HepG2 (cell line): Measurements from ENCODE around the gene NIP7. TPM values are rescaled to one million over a fixed set of nuclear protein-coding genes. Genes with fewer than 3 reads are reported as not detected.
A peak's percentile ranks its signal among the peaks of the same experiment; 100 is the strongest.

Source experiments
- DNMT3B ChIP-seq: conservative IDR thresholded peaks from 2 replicates; pipeline ENCODE4 v1.6.1; 2016; ENCODE audit warnings: missing biosample characterization, control low read depth
- DR1 ChIP-seq: sonication (generic); formaldehyde crosslinking; IDR thresholded peaks from 2 replicates; pipeline ENCODE4 v1.8.0; 2021; ENCODE audit warnings: mild to moderate bottlenecking, missing genetic modification reagents, inconsistent platforms
- NCOA5 ChIP-seq: sonication (generic); formaldehyde crosslinking; IDR thresholded peaks from 2 replicates; pipeline ENCODE4 v1.4.0; 2020; ENCODE audit warnings: missing genetic modification reagents
- ONECUT2 ChIP-seq: sonication (generic); formaldehyde crosslinking; IDR thresholded peaks from 2 replicates; pipeline ENCODE4 v1.4.0; 2020; ENCODE audit warnings: missing genetic modification reagents
- PBX2 ChIP-seq: IDR thresholded peaks from 2 replicates; pipeline ENCODE4 v1.6.1; 2016; ENCODE audit warnings: control low read depth
- RBM39 ChIP-seq: fragments of 200-400 bp; formaldehyde crosslinking; IDR thresholded peaks from one replicate; pipeline ENCODE4 v1.6.1; 2018; ENCODE audit warnings: antibody characterized with exemption, mild to moderate bottlenecking, low read depth, low read length; ENCODE audit not compliant: poor library complexity, severe bottlenecking
- TEAD3 ChIP-seq: optimal IDR thresholded peaks from 2 replicates; pipeline ENCODE3; 2016; ENCODE audit warnings: borderline replicate concordance
- THAP11 ChIP-seq: IDR thresholded peaks from 2 replicates; pipeline ENCODE4 v1.6.1; 2016; ENCODE audit warnings: missing biosample characterization, missing genetic modification reagents
- ZBTB7A ChIP-seq: sonication (generic); formaldehyde crosslinking; IDR thresholded peaks from 2 replicates; pipeline ENCODE4 v1.8.0; 2022; ENCODE audit warnings: mild to moderate bottlenecking, missing genetic modification reagents
- ZBTB7B ChIP-seq: sonication (generic); formaldehyde crosslinking; IDR thresholded peaks from 2 replicates; pipeline ENCODE4 v1.4.0; 2020; ENCODE audit warnings: missing genetic modification reagents
- ZGPAT ChIP-seq: IDR thresholded peaks from 2 replicates; pipeline ENCODE4 v1.6.1; 2016; ENCODE audit warnings: mild to moderate bottlenecking
- ZIK1 ChIP-seq: sonication (generic); formaldehyde crosslinking; IDR thresholded peaks from 2 replicates; pipeline ENCODE4 v1.5.0; 2020; ENCODE audit warnings: mild to moderate bottlenecking, low read depth, missing genetic modification reagents, borderline replicate concordance
- ZNF343 ChIP-seq: sonication (generic); formaldehyde crosslinking; IDR thresholded peaks from 2 replicates; pipeline ENCODE4 v1.4.0; 2020; ENCODE audit warnings: mild to moderate bottlenecking, missing genetic modification reagents
- ZNF503 ChIP-seq: sonication (generic); formaldehyde crosslinking; IDR thresholded peaks from 2 replicates; pipeline ENCODE4 v1.4.0; 2020; ENCODE audit warnings: missing genetic modification reagents
- ZNF788 ChIP-seq: sonication (generic); formaldehyde crosslinking; IDR thresholded peaks from 2 replicates; pipeline ENCODE4 v1.5.0; 2020; ENCODE audit warnings: mild to moderate bottlenecking, missing genetic modification reagents, borderline replicate concordance
- ZZZ3 ChIP-seq: sonication (generic); formaldehyde crosslinking; IDR thresholded peaks from 2 replicates; pipeline ENCODE4 v1.4.0; 2020; ENCODE audit warnings: missing genetic modification reagents, mild to moderate bottlenecking, borderline replicate concordance
- polyA plus RNA-seq, 8 experiments: library from polyadenylated mRNA; depleted of rRNA in 3 of 8; stranded (reverse) in 7 of 8; unstranded in 1 of 8; fragments of >200 nt; fragmentation: Illumina TruSeq in 4 of 8; extraction: Trizol in 4 of 8; gene quantifications; 2 replicates each; pipeline versions ENCODE4 v1.2.1 to v1.2.3, GENCODE V29; 2011 to 2016; ENCODE audit warnings: low read depth in 4 of 8, missing spikeins in 1 of 8, mixed read lengths in 1 of 8; ENCODE audit not compliant: insufficient read depth in 1 of 8
- total RNA-seq, 5 experiments: library from RNA; depleted of rRNA; stranded (reverse); fragments of >200 nt; fragmentation: Illumina TruSeq; extraction: Trizol; gene quantifications; 2 replicates each; pipeline ENCODE4 v1.2.3, GENCODE V29; 2016; ENCODE audit warnings: low read depth in 1 of 5
- TF ChIP-seq, protein P1 (sequence below): sonication (generic); formaldehyde crosslinking; IDR thresholded peaks from 2 replicates; pipeline ENCODE4 v1.4.0; 2020; ENCODE audit warnings: missing genetic modification reagents
- TF ChIP-seq, protein P2 (sequence below): sonication (generic); formaldehyde crosslinking; IDR thresholded peaks from 2 replicates; pipeline ENCODE4 v1.4.0; 2020; ENCODE audit warnings: missing genetic modification reagents, mild to moderate bottlenecking, borderline replicate concordance
- TF ChIP-seq, protein P3 (sequence below): sonication (generic); formaldehyde crosslinking; IDR thresholded peaks from 2 replicates; pipeline ENCODE4 v1.4.0; 2020; ENCODE audit warnings: missing genetic modification reagents

NIP7 gene
- total and polyA plus RNA-seq, 2 of the 13 experiments (the other 11 are each of a cell fraction or from before 2014, with no cell fraction given) = 15.3 to 114 TPM

- TF ChIP-seq ZNF503 (CRISPR knock-in tag) = no peak
- TF ChIP-seq ZBTB7B (CRISPR knock-in tag) = no peak
- TF ChIP-seq ZNF343 (CRISPR knock-in tag) = no peak
- no peak for TF ChIP-seq DR1 (CRISPR knock-in tag)
- no peak for TF ChIP-seq ZIK1 (CRISPR knock-in tag)
- TF ChIP-seq PBX2 (CRISPR knock-in tag) = no peak
- TF ChIP-seq ZZZ3 (CRISPR knock-in tag) = no peak
- TF ChIP-seq DNMT3B (CRISPR knock-in tag) = no peak
- TF ChIP-seq, protein P1, sequence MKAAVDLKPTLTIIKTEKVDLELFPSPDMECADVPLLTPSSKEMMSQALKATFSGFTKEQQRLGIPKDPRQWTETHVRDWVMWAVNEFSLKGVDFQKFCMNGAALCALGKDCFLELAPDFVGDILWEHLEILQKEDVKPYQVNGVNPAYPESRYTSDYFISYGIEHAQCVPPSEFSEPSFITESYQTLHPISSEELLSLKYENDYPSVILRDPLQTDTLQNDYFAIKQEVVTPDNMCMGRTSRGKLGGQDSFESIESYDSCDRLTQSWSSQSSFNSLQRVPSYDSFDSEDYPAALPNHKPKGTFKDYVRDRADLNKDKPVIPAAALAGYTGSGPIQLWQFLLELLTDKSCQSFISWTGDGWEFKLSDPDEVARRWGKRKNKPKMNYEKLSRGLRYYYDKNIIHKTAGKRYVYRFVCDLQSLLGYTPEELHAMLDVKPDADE (CRISPR knock-in tag) = no peak
- no peak for TF ChIP-seq ZBTB7A (CRISPR knock-in tag)
- peak; percentile 92 for TF ChIP-seq TEAD3 (CRISPR knock-in tag)
- TF ChIP-seq ZNF788 (CRISPR knock-in tag) = no peak
- no peak for TF ChIP-seq NCOA5
- TF ChIP-seq, protein P2, sequence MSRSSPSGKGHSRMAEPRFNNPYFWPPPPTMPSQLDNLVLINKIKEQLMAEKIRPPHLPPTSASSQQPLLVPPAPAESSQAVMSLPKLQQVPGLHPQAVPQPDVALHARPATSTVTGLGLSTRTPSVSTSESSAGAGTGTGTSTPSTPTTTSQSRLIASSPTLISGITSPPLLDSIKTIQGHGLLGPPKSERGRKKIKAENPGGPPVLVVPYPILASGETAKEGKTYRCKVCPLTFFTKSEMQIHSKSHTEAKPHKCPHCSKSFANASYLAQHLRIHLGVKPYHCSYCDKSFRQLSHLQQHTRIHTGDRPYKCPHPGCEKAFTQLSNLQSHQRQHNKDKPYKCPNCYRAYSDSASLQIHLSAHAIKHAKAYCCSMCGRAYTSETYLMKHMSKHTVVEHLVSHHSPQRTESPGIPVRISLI (CRISPR knock-in tag) = peak; percentile 94
- TF ChIP-seq ONECUT2 (CRISPR knock-in tag) = no peak
- TF ChIP-seq ZGPAT (CRISPR knock-in tag) = 0 out of 2 replicates have a peak, but pooled peaks have one; percentile 31
- TF ChIP-seq RBM39 = no peak
- TF ChIP-seq, protein P3, sequence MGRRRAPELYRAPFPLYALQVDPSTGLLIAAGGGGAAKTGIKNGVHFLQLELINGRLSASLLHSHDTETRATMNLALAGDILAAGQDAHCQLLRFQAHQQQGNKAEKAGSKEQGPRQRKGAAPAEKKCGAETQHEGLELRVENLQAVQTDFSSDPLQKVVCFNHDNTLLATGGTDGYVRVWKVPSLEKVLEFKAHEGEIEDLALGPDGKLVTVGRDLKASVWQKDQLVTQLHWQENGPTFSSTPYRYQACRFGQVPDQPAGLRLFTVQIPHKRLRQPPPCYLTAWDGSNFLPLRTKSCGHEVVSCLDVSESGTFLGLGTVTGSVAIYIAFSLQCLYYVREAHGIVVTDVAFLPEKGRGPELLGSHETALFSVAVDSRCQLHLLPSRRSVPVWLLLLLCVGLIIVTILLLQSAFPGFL (CRISPR knock-in tag) = no peak
- no peak for TF ChIP-seq THAP11 (CRISPR knock-in tag)
Observed at GRCh38 chr16:69376393-69377059, 37.0 kb downstream of the NIP7 start (continued).
